Measurements from ENCODE around the gene CAPN5. TPM values are rescaled to one million over a fixed set of nuclear protein-coding genes. Genes with fewer than 3 reads are reported as not detected.

CAPN5 gene
- total and polyA plus RNA-seq, 2 of the 8 experiments (the other 6 are each of a cell fraction or from before 2014, with no cell fraction given) = 21.5 to 22.4 TPM

GRCh38 chr11:77136074-77136473 is 69.3 kb downstream of the CAPN5 start:
- Histone ChIP-seq H3K23me2 (ENCODE audit: low read depth, low read length) (no peaks in the 10 kb centered on the region; the same call in 1 of the 2 replicates), H3K56ac (replicated peaks; ENCODE audit: insufficient read length, low read depth, low read length) (no peak overlapping the region), H3K79me2 (ENCODE audit: control insufficient read depth in 1 of 2, insufficient read depth in 2 of 2, low read length in 2 of 2) (no peaks in the 10 kb centered on the region), H3K14ac (ENCODE audit: insufficient read length) (no peak overlapping the region), H3K23ac (ENCODE audit: insufficient read length) (no peak overlapping the region), H3K27ac (ENCODE audit: low read depth, low read length) (no peak overlapping the region), H3K4ac (replicated peaks; ENCODE audit: insufficient read length, low read depth, low read length) (no peak overlapping the region), H3K27me3 (replicated peaks in 1 of 4; ENCODE audit: control insufficient read depth in 3 of 4, extremely low read depth in 1 of 4, insufficient read depth in 3 of 4, low read length in 3 of 4) (no peaks in the 10 kb centered on the region; a peak in 1 of 7 replicates), H2AFZ (ENCODE audit: low read length) (no peak overlapping the region), H2BK12ac (ENCODE audit: low read depth, low read length) (no peak overlapping the region), H4K91ac (replicated peaks; ENCODE audit: insufficient read length, low read length) (no peak overlapping the region), H2BK15ac (ENCODE audit: low read length) (no peak overlapping the region), H3K9ac (replicated peaks in 1 of 4; ENCODE audit: extremely low read depth in 1 of 4, low read depth in 3 of 4, low read length in 3 of 4) (no peak overlapping the region), H4K5ac (ENCODE audit: insufficient read length, low read depth, low read length) (no peak overlapping the region), H4K20me1 (replicated peaks in 1 of 2; ENCODE audit: control insufficient read depth in 1 of 2, insufficient read depth in 2 of 2, low read length in 2 of 2) (no peaks in the 10 kb centered on the region), H2BK5ac (ENCODE audit: low read depth, low read length) (no peak overlapping the region), H3K9me3 (ENCODE audit: insufficient read depth in 2 of 2, low read depth in 1 of 2, low read length in 1 of 2) (no peaks in the 10 kb centered on the region), H3K4me1 (replicated peaks in 1 of 4; ENCODE audit: control insufficient read depth in 3 of 4, insufficient read depth in 4 of 4, low read length in 3 of 4) (peaks cover 0 to 9% (median 2%) of the 10 kb centered on the region in 4 experiments; a peak in 4 of 7 replicates), H3K4me3 (ENCODE audit: extremely low read depth in 1 of 4, insufficient read depth in 2 of 4, low read depth in 3 of 4, low read length in 4 of 4) (no peak overlapping the region), H4K8ac (ENCODE audit: extremely low read depth, insufficient read depth, low read length) (no peak overlapping the region), H3K18ac (ENCODE audit: extremely low read depth, low read length) (no peak overlapping the region), H2AK5ac (ENCODE audit: low read depth, low read length) (no peak overlapping the region), H3K79me1 (ENCODE audit: low read depth, low read length) (no peaks in the 10 kb centered on the region), H2BK120ac (replicated peaks; ENCODE audit: low read depth, low read length) (no peak overlapping the region), H3K4me2 (ENCODE audit: insufficient read depth in 1 of 2, low read depth in 2 of 2, low read length in 2 of 2) (no peak overlapping the region), H3K36me3 (ENCODE audit: control insufficient read depth in 2 of 4, insufficient read depth in 4 of 4, low read length in 3 of 4) (no peaks in the 10 kb centered on the region), H2BK20ac (ENCODE audit: low read length) (no peak overlapping the region)
- DNase-seq (ENCODE audit: low read depth in 1 of 2, low spot score in 2 of 2) (no peak), FAIRE-seq (no peak)
- TF ChIP-seq ATF3 (IDR thresholded peaks at IDR 0.05; ENCODE audit: insufficient read depth, low read depth, low read length) = no peak
- no peak for TF ChIP-seq CBX5 (IDR thresholded peaks at IDR 0.05; ENCODE audit: low read depth, low read length)
- CTCF ChIA-PET (ENCODE audit: partially characterized antibody) = interaction anchor here (0.6 to 12.4 kb wide), 6 partner anchors 9 to 53 kb away, joined by 3 to 248 read pairs (median 4); no protein-coding TSS in a partner anchor
- POLR2A ChIA-PET (ENCODE audit: partially characterized antibody) = interaction anchor here (1.2 kb wide), 1 partner anchor 11 kb away, joined by 3 read pairs; no protein-coding TSS in a partner anchor
- WGBS, 2 experiments (ENCODE audit: extremely low coverage in 1 of 2, insufficient coverage in 1 of 2, insufficient read length in 1 of 2, insufficient replicate concordance in 2 of 2, low coverage in 1 of 2, low lambda C conversion rate in 2 of 2, missing lambda C conversion rate in 1 of 2) = 87% methylated on average over 8 of the region's 8 CpGs; no CpG with 5 or more reads in 1 of the 2 experiments
